Mammary microvascular endothelial cell (primary cell): ENCODE results near the gene ANXA11. TPM values are rescaled to one million over a fixed set of nuclear protein-coding genes. Genes with fewer than 3 reads are reported as not detected.

Experiments
- total RNA-seq: library from RNA; depleted of rRNA; stranded (reverse); fragments of >200 nt; gene quantifications from 2 replicates; pipeline ENCODE4 v1.2.3, GENCODE V29; 2015

ANXA11 gene
- 128 and 135 TPM in 2 replicates for total RNA-seq

GRCh38 chr10:80205477-80206276, at the start of gene ANXA11:
TSS of gene ANXA11 (minus strand) at chr10:80205537. CDS start at chr10:80172861, 32,676 bp downstream.

GRCh38 chr10:80132299-80133139, 72.8 kb downstream of the ANXA11 start, which contains the start of gene PLAC9:
TSS of gene PLAC9 (plus strand) at chr10:80132730. CDS start at chr10:80132763, 33 bp downstream.

Other genes with a start within 250 kb of the ANXA11 start
- gene TMEM254, start 126.9 kb downstream of the ANXA11 start, total RNA-seq = 7.1 and 13.0 TPM in 2 replicates
- gene PLAC9, start 72.8 kb downstream of the ANXA11 start, total RNA-seq = 0.59 and 1.7 TPM in 2 replicates
- gene MAT1A, start 84.1 kb upstream of the ANXA11 start, total RNA-seq = not detected in 2 replicates
- not detected in 2 replicates for gene DYDC1, start 151.2 kb upstream of the ANXA11 start, total RNA-seq
- not detected in 2 replicates for gene DYDC2, start 151.2 kb upstream of the ANXA11 start, total RNA-seq
- 143 and 155 TPM in 2 replicates for gene PRXL2A, start 203.0 kb upstream of the ANXA11 start, total RNA-seq
- 219 and 252 TPM in 2 replicates for gene TSPAN14, start 248.8 kb upstream of the ANXA11 start, total RNA-seq